Spleen (tissue), 7 donors: ENCODE results near the gene CEACAM1.
"Not testable (repeated sequence)": the region's sequence is repeated elsewhere in the genome, so short reads cannot be mapped to it uniquely, and the experiment has no call there.

Experiments
- CTCF ChIP-seq, 11 experiments: fragments of 200-600 bp in 7 of 11; fragments of 450-650 bp in 4 of 11; sonication (generic) in 4 of 11; IDR thresholded peaks in 8 of 11; conservative IDR thresholded peaks in 3 of 11; 1 replicate in 7 of 11; 2 replicates in 4 of 11; pipeline versions ENCODE4 v1.4.0 to v1.8.0; 2016 to 2021; ENCODE audit warnings: antibody characterized with exemption in 11 of 11, inconsistent platforms in 4 of 11, mild to moderate bottlenecking in 1 of 11
- POLR2A ChIP-seq, 3 donors: fragments of 450-650 bp; IDR thresholded peaks; one replicate each; pipeline ENCODE4 v1.5.1; 2017; ENCODE audit warnings: antibody characterized with exemption in 3 of 3, mild to moderate bottlenecking in 1 of 3
- donor health status: DM: no; HTN: no; CAD: no; lungs with moderate emphysema.
- donor health status: DM: no; HTN: no; CAD: no.
- donor health status: DM: no; HTN: no; CAD: no.

DNA sequence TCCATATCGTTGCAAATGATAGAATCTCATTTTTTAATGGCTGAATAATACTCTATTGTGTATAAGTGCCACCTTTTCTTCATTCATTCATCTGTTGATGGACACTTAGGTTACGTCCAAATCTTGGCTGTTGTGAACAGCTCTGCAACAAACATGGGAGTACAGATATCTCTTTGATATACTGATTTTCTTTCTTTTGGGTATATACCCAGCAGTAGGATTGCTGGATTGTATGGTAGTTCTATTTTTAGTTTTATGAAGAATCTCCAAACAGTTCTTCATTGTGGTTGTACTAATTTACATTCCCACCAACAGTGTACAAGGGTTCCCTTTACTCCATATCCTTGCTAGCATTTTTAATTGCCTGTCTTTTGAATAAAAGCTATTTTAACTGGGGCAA lies 7.0 kb upstream of the CEACAM1 start:
- not testable (repeated sequence) for TF ChIP-seq POLR2A (IDR thresholded peaks at IDR 0.05); CTCF (IDR thresholded peaks at IDR 0.05 in 8 of 11, conservative IDR thresholded peaks at IDR 0.05 in 3 of 11)
